ENCODE measurements around the gene NCKAP5. TPM values are rescaled to one million over a fixed set of nuclear protein-coding genes. Genes with fewer than 3 reads are reported as not detected.

The NCKAP5 gene
- total RNA-seq, 1 experiment from 2014 or later: 3.2 TPM

DNA sequence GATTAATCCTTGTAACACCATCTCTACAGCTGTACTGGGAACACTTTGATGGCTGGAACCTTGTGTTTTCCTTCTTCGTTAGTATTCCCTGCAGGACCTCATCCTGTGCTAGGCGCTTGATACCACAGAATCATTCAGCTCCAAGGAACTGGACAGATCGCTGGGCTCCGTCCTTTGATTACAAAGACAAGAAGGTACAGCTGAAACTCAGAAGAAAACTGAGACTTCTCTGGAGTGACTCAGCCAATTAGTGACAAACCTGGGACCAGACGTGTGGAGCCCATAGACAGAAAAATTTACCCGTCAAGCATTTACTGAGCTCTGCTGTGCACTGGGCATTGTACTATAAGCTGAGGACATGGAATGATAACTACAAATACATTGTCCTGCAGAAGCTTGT is 67.3 kb downstream of the NCKAP5 start:
- H3F3A ChIP-seq (ENCODE audit: low read length, unreplicated experiment): no peaks in the 10 kb centered on the region
- no peaks in the 10 kb centered on the region for H3K79me2 ChIP-seq (ENCODE audit: low read length)
- H2AFZ ChIP-seq (ENCODE audit: low read length): no peak overlapping the region
- DNase-seq (no peak), ATAC-seq (no peak)
- H3K9ac ChIP-seq (ENCODE audit: low read length): no peak overlapping the region
- H3K27ac ChIP-seq (ENCODE audit: low read length): no peak overlapping the region
- H3K27me3 ChIP-seq (ENCODE audit: low read length): no peaks in the 10 kb centered on the region
- H4K20me1 ChIP-seq (ENCODE audit: low read length): no peaks in the 10 kb centered on the region
- POLR2A ChIA-PET (ENCODE audit: unreplicated experiment): interaction anchor here (0.5 kb wide), 1 partner anchor 1421 kb away, joined by 5 read pairs; no protein-coding TSS in a partner anchor
- no peak overlapping the region for H3K4me2 ChIP-seq (ENCODE audit: low read length)
- peaks cover 42% of the 10 kb centered on the region for H3K4me1 ChIP-seq (ENCODE audit: insufficient read depth, low read length)
- H3K9me2 ChIP-seq (replicated peaks; ENCODE audit: low read length): no peaks in the 10 kb centered on the region
- H3K9me3 ChIP-seq (ENCODE audit: low read length): no peaks in the 10 kb centered on the region
- CTCF ChIA-PET: no interaction called here
- no TSS peak for BruUV-seq (replicated peaks)
- H3K36me3 ChIP-seq (ENCODE audit: low read depth, low read length): no peaks in the 10 kb centered on the region
- no peak overlapping the region for H3K4me3 ChIP-seq (ENCODE audit: low read length)
- intact Hi-C loops (cut with micrococcal nuclease): no loop called here
- no peak for TF ChIP-seq EZH2 (IDR thresholded peaks at IDR 0.05; ENCODE audit: low read length, unreplicated experiment)
- no peak for TF ChIP-seq CTCF (conservative IDR thresholded peaks at IDR 0.05; ENCODE audit: low read depth, low read length)
- no peak for TF ChIP-seq EZH2phosphoT487 (IDR thresholded peaks at IDR 0.05; ENCODE audit: borderline replicate concordance, low read length)

GRCh38 chr2:133498662-133499585 is 69.3 kb downstream of the NCKAP5 start:
- no peaks in the 10 kb centered on the region for H3K27me3 ChIP-seq (ENCODE audit: low read length)
- ChIA-PET CTCF (no interaction called here), POLR2A (ENCODE audit: unreplicated experiment) (no interaction called here)
- ATAC-seq: no peak; the same call in 1 of the 2 replicates
- H3K9me3 ChIP-seq (ENCODE audit: low read length): no peaks in the 10 kb centered on the region
- no peak overlapping the region for H3K9ac ChIP-seq (ENCODE audit: low read length)
- H3K36me3 ChIP-seq (ENCODE audit: low read depth, low read length): no peaks in the 10 kb centered on the region
- H3K4me3 ChIP-seq (ENCODE audit: low read length): no peak overlapping the region
- no peaks in the 10 kb centered on the region for H4K20me1 ChIP-seq (ENCODE audit: low read length)
- peaks cover 22% of the 10 kb centered on the region for H3K4me1 ChIP-seq (ENCODE audit: insufficient read depth, low read length)
- intact Hi-C loops (cut with micrococcal nuclease): loop anchor here (10.0 kb wide), 1 partner anchor 346 kb away; no protein-coding TSS in a partner anchor
- no peak overlapping the region for H3K4me2 ChIP-seq (ENCODE audit: low read length)
- BruUV-seq (replicated peaks): no TSS peak
- no peaks in the 10 kb centered on the region for H3F3A ChIP-seq (ENCODE audit: low read length, unreplicated experiment)
- DNase-seq: no peak
- no peak overlapping the region for H2AFZ ChIP-seq (ENCODE audit: low read length)
- no peaks in the 10 kb centered on the region for H3K79me2 ChIP-seq (ENCODE audit: low read length)
- no peak for TF ChIP-seq CTCF (conservative IDR thresholded peaks at IDR 0.05; ENCODE audit: low read depth, low read length)
- TF ChIP-seq EZH2 (IDR thresholded peaks at IDR 0.05; ENCODE audit: low read length, unreplicated experiment): no peak
- TF ChIP-seq EZH2phosphoT487 (IDR thresholded peaks at IDR 0.05; ENCODE audit: borderline replicate concordance, low read length): no peak
- H3K27ac ChIP-seq (ENCODE audit: low read length): no peak overlapping the region
- no peaks in the 10 kb centered on the region for H3K9me2 ChIP-seq (replicated peaks; ENCODE audit: low read length)

All from PC-3 (cell line).